LNCaP clone FGC (cell line): ENCODE results near the gene CNTN4.

Source experiments
- DNase-seq: peaks from one replicate; pipeline ENCODE4 v3.0.0-alpha.2; 2011; ENCODE audit warnings: low read depth
- H3K4me3 ChIP-seq: 2 replicates; pipeline ENCODE4 v1.5.1; 2011; ENCODE audit warnings: mild to moderate bottlenecking, low read depth, low read length, control low read depth
- TF ChIP-seq, protein P1 (sequence below): IDR thresholded peaks from 2 replicates; pipeline ENCODE4 v1.5.1; 2012; ENCODE audit warnings: mild to moderate bottlenecking; ENCODE audit not compliant: control insufficient read depth, insufficient read depth; ENCODE audit errors: extremely low read depth

CNTN4 gene

DNA sequence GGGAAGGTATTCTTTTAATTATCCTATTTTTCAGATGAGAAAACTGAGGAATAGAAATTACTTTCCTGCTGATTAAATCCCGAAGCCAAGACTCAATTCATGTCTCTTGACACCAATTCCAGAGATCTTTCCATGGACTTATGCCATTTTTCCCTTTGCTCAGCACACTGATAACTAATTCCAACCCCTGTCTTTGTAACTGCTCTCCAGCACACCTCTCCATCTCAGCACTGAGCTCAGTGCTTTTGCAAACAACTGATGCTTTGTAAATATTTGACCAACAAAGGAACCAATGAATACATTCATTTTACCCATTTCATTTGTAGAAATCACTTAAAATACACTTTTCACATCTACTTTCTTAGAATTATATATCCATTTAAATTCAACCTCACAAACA, 762.5 kb downstream of the CNTN4 start:
- no peak overlapping the region for H3K4me3 ChIP-seq
- TF ChIP-seq, protein P1, sequence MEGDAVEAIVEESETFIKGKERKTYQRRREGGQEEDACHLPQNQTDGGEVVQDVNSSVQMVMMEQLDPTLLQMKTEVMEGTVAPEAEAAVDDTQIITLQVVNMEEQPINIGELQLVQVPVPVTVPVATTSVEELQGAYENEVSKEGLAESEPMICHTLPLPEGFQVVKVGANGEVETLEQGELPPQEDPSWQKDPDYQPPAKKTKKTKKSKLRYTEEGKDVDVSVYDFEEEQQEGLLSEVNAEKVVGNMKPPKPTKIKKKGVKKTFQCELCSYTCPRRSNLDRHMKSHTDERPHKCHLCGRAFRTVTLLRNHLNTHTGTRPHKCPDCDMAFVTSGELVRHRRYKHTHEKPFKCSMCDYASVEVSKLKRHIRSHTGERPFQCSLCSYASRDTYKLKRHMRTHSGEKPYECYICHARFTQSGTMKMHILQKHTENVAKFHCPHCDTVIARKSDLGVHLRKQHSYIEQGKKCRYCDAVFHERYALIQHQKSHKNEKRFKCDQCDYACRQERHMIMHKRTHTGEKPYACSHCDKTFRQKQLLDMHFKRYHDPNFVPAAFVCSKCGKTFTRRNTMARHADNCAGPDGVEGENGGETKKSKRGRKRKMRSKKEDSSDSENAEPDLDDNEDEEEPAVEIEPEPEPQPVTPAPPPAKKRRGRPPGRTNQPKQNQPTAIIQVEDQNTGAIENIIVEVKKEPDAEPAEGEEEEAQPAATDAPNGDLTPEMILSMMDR: no peak
- no peak for DNase-seq

DNA sequence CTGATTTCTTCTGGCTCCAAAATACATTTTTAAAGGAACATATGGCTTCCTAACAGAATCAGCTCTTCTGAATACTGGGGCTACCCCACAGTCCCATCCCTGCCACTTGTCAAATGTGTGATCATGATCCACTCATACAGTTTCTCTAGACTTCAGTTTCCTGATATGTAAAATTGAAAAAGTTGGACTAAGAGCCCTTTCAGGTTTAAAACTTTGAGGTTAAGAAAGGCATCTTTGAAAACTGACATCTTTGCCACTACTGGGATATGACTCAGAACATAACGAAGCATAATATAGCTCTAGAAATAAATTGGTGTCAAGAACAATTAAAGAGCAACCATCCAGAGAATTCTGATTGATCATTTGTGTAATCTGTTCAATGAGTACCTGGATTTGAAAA, 763.3 kb downstream of the CNTN4 start:
- TF ChIP-seq, protein P1: no peak
- no peak for DNase-seq
- H3K4me3 ChIP-seq: no peak overlapping the region

DNA sequence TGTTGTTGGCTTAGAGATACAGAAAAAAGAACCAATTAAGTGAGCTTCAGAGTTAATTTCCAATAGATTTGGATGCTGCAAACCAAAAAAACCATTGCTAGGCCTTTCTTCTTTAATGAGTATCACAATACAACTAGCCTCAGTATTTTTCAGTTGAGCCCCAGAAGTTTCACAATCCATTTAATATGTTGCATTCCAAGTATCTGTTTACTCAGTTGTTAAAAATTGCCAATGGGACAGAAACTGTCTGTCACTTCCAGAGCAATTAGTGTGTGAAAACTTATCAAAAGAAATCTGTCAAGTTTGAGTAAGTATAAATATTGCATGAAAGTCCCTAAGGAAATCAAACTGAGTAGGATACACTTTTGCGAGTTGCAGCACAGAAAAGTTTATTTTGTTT, 763.7 kb downstream of the CNTN4 start:
- TF ChIP-seq, protein P1: no peak
- no peak for DNase-seq
- H3K4me3 ChIP-seq: no peak overlapping the region

DNA sequence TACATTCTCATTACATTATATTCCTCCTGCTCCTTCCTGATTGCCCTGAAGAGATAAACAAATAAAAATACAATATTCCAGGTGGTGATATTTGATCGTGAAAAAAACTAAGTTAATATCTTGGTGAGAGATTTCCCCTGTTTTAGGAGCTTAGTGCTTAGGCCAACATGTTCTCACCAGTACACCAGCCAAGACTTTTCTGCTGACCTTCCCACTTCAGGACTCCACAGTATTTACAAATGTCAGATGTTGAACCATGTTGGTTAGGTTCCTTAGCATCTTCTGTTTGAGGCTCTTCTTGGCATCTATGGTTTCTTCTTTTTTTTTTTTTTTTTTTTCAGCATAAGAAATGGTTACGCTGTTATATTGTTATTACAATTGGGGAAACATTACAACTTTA, 764.5 kb downstream of the CNTN4 start:
- TF ChIP-seq, protein P1: no peak
- DNase-seq: no peak
- H3K4me3 ChIP-seq: no peak overlapping the region

DNA sequence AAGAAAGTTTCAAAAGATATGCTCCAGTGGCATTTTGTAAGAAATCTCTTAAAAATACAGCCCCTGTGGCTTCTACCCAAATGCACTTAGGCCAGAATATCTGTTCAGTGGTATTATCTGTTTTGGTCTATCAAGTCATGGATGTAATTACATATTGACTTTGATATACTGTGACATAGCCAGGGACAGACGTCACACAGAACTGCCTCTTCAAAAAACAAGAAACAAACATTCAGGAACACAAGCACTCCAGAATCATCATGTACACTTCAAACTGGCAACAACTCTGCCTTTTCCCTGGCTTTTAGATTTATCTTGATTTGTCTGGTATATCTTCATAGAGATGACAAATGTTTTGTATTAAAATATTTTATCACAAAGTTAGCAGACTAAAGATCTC, 771.2 kb downstream of the CNTN4 start:
- DNase-seq: peak; percentile 97
- H3K4me3 ChIP-seq: no peak overlapping the region
- TF ChIP-seq, protein P1: no peak

DNA sequence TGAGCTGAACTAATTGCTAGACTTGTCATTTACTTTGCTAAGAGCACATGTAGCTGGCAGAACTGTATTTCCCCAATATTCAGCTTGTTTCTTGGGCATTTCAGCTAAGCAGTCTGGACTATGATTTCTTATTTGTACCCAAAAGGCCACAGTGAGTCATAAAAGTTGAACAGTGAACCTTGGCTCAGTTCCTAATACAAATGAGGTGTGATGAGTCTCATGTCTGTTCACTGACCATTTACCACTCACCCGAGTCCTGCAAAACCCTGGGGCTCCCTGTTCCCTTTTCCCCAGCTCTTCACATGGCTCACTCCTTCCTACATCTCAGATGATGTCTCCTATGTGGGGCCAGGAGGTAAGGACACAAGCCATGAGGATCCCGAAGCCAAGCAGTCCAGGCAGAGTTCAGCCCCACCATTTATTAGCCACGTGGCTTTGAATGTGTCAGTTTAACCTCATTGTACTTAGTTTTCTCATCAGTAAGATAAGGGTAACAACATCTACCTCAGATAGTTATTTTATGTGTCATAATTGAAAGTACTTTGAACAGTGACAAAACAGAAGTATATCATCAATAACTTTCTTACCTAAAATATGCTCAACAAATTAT, 772.2 kb downstream of the CNTN4 start:
- no peak overlapping the region for H3K4me3 ChIP-seq
- TF ChIP-seq, protein P1: no peak
- DNase-seq: no peak

DNA sequence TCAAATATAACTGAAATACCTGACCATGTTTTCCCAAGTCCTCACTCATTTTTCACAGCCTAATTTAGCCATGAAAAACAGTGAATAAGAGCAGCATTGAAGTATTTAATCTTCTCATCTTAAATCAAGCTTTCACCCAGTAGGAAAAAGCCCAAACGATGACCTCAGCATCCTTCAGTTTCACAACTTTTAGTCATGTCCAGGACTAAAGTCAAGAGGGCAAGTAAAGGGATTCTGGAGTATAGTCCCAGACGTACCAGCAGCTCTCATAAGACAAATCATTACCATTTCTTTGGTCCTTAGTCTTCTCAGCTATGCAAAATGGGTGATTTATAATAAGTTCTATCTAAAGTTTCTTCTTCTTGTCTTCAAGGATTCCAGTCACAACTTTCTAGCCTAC, 774.2 kb downstream of the CNTN4 start:
- DNase-seq: no peak

More for the DNA sequence above, 774.2 kb downstream of the CNTN4 start:
- no peak overlapping the region for H3K4me3 ChIP-seq
- TF ChIP-seq, protein P1: no peak
